GM19324 (cell line): Measurements from ENCODE around the gene RELL1.

ENCODE experiments used
- ATAC-seq: cut with Tn5 transposase; IDR thresholded peaks from one replicate; pipeline ENCODE4 v1.9.1; 2021; ENCODE audit warnings: mild to moderate bottlenecking, moderate library complexity; ENCODE audit not compliant: unreplicated experiment, low FRiP score

The RELL1 gene

DNA sequence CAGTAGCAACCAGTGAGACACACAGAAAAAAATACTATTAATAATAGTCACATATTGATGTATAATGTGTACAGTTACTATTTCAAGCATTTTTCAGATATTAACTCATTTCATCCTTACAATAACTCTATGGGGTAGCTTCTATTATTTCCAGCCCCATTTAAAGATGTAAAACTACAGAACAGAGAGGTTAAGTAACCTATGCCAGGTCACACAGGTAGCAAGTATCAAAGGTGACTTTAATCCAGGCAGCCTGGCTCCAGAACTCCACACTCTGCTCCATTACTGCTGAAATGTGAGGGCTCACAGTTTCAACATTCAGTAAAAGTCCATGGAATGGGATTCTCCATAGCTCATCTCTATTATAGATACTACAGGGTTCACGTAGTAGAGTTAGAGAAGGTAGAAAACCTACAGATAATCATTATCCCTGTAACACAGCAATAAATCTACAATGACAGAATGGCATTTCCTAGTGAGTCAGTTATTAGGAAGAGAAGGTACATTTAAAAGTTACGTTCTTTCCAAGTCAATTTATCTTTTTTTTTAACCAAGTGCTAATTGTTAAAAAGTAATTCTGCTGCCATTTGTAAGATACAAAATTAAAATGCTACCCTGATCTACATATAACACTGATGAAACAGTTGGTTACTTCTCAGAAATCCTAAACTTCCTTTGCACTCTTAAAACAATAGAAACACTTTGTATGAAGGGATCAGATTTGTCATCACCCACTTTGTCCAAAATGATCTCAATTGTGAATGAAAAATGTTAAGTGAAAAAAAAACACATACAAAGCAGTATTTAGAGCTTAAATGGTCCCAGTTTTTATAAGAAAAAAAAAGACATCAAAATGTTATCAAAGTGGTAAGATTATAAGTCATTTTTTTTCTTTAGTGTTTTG, 18.7 kb downstream of the RELL1 start:
- no peak for ATAC-seq

DNA sequence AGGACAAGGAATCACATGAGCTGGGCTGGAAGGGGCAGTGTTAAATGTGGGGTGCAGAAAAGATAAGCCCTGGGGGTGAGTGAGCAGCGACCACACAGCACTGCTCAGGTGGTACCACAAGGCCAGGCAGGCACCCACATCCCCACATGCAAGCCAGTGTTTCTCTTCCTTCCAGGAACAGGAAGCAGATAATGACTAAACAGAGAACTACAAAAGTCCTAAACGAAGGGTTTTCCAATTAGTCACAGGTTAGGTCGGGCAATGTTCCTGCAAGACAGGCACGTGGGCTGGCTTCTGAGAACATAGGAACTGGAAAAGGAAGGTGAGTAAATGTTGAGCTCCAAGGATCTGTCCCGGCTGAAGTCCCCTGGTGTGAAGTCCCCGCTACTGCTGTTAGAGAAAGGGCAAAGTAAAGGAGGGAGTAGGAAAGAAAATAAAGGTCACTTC, 19.5 kb downstream of the RELL1 start:
- no peak for ATAC-seq

DNA sequence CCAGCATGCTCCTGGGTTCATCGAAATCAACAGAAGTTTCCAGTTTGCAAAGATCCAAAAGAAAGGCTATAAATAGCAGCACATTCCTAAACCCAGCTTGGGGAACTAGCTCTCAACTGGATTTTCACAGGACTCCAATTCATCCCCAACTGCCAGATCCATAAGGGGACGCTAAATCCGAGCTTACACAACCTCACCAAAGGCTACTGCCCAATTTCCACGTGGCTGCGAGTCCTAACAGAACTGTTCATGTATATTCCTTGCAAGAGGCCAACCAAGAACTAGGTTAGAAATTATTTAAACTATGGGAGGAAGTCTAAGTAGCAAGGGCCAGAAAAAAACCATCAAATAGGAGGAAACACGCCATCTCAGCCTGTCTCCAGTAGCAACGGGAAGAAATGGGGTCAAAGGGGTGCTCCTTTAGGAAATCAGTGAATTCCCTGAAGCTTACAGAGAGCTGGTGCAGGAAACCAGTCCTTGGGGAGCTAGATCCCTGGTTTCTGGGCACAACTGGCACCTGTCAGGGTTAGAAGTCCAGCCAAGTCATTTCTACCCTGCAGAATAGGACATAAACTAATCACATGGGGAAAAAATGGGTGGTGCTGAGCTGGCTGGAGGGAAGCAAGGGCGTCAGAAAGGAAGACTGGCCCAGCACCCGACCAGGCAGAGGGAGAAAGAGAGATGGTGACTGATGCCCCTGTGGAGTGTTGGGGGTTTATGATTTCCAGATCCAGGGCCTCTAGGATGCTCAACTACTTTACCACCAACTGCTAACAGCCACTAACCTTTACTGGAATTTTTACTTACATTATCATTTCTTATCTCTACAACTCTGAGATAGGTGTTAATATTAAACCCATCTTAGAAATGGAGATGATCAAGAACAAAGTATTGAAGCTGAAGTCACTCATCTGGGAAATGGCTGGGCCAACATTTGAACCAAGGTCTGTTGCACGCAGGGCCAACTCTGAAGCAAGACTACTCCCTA, 20.5 kb downstream of the RELL1 start:
- no peak for ATAC-seq

DNA sequence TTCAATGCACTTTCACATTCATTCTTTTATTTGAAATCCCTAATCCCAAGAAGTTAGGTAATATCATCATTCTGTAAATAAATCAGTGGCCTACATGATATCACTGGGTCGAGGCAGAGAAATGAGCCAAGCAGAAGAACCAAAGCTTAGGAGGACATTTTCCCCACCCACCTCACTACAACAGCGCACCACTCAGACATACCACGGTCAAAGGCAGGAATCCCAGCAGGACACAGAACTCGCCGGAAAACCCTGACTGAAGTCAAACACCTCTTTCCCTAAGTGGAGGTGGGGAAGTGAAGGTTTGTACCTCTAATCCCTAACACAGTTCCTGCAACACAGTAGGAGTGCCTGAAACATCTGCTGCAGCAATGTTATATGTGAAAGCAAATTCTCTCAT, 21.5 kb downstream of the RELL1 start:
- ATAC-seq: no peak

DNA sequence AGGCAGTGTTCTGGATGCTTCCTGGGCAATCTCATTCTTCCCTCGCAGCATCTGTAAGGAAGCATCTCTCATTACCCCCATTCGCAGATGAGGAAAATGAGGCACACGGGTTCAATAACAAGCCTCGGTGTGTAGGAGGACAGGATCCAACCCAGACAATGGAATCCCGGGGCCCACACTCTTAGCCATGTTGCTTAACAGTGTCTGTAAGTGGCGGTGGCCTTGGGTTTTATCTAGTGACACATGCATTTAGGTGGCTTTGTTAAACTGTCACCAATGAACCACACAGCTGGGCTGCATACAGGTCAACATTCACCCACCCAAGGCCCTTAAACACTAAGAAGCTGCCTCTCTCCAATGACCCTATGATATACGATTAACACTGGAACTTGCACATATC, 22.6 kb downstream of the RELL1 start:
- no peak for ATAC-seq

DNA sequence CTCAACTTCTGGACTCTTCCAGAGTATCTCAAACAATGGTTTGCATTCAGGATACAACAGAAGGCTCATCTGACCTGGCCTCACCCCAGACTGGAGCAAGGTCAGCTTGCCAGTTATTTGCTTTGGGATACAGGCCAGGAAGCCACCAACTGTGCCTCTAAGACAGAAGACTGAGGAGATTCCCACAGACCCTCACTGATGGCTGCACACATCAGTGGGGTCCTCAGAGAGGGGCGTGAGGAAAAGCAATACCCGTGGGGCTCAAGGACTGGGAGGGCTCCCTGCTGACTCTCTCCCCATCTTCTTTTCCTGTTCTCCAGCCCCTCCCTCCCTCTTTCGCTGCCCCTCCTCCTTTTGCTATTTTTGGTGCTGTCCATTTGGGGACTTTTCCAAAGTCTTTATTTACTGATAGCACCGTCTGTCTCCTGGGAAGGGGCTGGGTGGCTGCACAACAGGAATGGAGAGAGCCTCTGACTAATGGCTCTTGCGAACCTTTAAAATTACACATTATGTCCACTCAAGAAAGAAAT, 23.2 kb downstream of the RELL1 start:
- no peak for ATAC-seq

DNA sequence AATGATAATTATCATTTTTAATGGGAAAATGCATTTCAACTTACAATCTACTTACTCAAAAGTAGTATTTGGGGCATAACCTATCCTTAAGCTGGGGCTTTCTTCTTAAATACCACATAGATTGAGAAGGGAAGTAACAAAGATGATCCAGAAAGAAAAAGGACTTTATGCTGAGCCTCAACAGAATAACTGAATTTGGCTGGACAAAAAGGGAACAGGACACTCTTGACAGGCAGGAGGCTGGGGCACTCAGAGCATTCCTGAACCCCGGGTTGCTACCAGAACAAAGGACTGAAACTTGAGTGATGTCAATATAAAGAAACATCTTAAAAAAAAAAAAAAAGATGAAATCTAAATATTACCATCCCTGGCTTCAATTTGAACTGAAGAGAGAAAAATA, 23.9 kb downstream of the RELL1 start:
- ATAC-seq: no peak

DNA sequence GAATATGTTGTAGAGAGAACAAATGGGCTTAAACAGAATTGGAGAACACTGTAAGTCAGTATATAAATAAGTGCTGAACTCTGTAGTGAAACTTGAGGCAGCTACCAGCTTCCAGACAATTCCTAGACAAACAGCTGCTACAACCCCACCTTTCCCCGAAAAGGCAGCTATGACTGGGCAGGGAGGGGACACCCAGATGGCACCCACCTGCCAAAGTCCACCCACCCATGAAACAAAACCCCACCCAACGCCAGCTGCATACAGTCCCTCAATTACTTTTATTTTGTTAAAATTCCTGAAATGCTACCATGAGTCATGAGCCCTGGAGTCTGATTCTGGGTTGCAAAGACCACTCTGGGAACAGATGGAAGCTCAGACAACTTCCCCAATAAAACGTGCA, 24.4 kb downstream of the RELL1 start:
- ATAC-seq: no peak

DNA sequence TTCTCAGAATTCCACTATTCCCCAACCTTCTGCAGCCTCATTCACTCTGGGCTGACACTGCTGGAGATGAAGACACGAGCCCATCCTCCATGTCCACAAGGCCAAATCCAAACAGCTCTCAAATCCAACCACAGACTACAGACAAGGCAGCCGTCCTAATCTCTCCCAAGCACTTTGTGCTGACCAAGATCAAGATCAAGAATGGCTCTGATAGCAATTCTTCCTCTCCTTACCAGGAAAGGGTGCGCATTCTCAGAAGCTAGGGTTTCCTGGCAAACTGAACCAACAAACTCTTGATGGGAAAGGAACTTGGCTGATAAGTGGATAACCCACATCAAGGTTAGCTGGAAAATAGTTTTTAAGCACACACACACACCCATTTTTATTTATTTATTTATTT, 26.5 kb downstream of the RELL1 start:
- no peak for ATAC-seq

DNA sequence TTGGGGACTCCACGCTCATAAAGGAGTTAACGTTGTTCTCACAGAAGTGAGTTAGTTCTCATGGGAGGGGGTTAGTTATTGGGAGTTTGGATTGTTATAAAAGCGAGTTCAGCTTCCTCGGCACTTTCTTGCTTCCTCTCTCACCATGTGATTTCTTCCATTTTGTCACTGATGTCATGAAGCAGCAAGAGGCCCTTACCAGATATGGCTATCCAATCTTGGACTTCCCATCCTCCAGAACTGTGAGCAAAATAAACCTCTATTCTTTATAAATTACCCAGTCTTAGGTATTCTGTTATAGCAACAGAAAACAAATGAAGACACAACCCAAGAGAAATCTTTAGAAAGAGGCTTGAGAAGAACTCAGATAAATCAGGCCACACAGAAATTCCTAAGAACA, 29.5 kb downstream of the RELL1 start:
- ATAC-seq: no peak

DNA sequence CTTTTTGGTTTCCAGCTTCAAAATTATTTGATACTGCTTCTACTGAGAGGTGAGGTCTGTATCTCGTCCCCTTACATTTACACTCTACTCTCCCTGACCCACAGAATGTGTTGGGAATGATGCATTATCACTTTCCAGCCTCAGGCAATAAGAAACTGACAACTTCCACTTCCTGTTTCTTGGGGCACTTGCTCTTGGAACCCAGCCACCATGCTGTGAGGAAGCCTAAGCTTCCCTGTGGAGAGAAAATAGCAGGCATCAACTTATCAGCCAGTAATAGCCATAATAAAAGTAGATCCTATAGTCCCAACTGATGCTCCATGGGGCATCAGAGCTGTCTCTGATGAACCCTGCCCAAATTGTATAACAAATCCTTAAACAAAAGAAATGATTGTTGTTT, 32.6 kb downstream of the RELL1 start:
- ATAC-seq: no peak

DNA sequence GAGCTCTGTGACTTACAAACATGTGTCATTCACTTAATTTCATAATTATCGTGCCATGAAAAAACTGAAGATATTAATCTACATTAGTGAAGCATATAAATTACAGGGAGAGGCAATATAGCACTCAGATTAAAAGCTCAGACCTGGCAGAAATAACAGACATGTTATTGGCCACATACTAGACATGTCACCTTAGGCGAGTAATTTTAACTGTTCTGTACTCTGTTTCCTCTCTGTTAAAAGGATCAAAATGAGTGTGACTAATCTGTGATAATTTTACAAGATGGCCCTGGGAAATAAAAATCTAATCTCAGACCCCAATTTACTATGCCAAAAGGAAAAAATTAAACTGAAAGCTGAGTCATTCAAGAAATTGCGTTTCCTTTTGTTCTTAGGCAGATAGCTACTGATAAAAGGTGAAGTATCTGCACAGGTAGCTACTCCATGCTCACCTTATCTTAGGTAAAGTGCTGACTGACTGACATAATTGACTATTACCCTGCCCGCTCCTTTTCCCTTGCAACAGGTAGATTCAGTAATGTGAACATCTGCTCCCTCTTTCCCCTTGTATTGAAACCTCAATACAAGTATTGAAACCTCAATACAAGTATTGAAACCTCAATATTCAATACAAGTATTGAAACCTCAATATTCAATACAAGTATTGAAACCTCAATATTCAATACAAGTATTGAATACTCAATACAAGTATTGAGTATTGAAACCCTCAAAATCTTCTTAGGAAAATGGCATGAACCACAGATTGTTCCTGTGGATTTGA, 33.2 kb downstream of the RELL1 start:
- no peak for ATAC-seq

DNA sequence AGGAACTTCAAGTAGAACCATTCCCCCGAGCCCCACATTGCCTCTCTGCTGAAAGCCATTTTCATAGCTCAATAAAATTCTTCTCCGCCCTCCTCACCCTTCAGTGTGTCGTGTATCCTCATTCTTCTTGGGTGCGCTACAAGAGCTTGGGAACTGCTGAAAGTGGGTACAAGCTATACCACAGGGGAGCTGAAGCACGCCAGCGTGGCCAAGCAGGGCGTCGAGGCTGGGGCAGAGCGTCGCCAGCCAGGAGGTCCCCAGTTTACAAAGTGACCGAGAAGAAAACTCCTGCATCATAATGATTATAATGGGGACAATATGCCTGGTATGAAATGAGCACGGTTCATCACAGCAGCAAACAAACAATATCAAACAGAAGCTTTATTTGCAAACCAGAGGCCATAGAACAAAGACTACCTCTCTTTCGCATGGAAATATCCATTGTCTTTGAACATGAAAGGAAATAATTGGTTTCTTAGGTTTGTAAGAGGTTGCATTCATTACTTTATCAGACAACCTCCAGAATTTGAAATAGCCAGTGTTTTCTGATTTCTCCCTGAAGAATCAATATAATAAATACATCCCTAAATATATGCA, 34.3 kb downstream of the RELL1 start:
- ATAC-seq: no peak

DNA sequence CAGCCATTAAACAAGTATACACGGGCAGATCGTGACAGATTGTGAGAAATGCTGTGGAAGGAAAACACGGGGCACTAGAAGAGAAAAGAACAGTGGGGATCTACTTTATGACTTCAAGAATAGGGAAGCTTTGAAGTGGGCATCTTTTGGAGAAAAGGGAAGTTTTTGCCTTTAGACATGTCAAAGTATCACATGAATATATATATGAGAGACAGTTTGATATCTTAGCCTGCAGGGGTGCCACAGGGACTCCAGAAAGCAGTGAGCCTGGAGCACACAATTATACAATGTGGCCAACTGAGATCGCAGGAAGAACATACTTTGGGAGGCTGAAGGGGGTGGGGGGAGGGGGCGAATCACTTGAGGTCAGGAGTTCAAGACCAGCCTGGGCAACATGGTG, 35.7 kb downstream of the RELL1 start:
- no peak for ATAC-seq

DNA sequence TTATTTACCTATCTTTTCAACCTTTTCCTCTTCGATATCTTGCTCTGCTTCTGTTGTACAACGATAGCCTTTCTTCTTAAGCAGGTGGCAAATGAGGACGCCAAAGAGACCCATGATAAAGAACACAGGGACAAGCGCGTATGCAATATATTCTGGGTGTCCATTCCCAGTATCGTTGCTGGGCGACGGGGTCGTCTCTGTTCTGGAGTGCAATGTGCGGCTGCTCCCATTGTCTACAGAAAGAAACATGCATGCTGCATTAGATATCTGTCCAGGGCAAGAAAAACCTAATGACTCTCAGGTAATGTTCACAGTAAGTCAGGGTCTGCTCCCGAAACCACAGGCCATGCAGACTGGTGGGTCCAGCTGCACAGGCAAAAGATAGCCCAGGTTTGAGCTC, 36.9 kb downstream of the RELL1 start:
- ATAC-seq: no peak

DNA sequence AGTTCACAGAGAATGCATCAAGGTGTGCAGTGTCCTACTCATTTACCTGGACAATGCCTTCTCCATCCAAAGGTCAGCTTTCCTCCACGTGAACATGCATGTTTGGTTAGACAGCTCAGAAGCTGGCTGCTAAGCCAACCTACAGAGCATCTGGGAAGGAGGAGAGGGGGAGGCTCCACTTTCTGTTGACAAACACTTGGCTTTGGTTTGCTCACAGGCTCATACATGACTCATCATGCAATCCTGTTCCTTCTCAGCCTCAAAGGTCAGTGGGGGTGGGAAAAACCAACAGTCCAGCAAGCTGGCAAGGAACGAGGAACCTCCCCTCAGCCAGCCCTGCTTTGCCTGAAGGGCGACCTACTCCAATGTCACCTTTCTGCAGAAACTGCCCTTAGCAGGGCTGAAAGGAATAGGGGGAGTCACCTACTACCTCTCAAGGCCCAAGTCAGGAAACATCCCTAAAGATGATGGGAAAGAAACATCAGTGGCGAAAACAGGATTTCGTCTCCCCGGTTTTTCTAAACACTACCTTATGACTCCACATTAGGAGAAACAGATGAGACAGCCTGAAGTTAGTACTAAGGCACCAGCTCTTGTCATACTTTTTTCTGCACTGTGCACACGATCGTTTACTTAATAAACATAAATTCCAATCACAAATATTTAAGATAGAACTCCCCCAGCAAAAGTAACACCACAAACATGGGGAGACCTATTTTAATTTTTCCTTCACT, 37.9 kb downstream of the RELL1 start:
- no peak for ATAC-seq

DNA sequence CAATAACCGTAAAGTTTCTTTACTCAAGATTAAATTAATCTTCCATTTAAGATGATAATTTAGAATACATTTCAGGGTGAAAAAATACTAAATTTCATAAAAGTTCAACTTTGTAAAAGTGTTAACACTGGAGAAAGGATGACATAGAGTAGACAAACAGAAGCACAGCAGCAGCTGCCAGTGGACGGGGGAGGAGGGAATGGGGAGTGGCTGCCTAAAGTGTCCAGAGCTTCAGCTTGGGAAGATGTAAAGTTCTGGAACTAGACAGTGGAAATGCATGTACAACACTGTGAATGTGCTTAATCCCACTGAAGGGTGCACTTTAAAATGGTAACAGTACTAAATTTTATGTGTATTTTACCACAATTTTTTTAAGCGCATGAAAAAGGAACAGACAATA, 39.9 kb downstream of the RELL1 start:
- no peak for ATAC-seq

DNA sequence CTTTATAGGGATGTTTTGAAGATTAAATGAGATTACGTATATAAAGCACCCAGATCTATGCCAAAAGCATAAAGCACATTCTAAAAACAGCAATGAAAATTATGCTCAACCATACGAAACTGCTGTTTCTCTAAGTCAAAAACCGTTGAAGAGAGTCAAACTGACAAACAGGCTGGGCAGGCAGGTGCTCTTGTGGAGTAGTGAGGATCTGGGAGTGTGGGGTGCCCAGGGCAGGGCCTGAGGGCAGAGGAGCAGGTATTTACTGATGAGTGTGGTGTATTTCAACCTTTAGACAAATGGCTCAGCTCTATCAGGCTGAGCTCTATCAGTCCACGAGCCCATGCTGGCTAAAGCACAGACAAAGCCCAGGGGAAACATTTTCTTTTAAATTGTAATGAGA, 40.4 kb downstream of the RELL1 start:
- no peak for ATAC-seq

DNA sequence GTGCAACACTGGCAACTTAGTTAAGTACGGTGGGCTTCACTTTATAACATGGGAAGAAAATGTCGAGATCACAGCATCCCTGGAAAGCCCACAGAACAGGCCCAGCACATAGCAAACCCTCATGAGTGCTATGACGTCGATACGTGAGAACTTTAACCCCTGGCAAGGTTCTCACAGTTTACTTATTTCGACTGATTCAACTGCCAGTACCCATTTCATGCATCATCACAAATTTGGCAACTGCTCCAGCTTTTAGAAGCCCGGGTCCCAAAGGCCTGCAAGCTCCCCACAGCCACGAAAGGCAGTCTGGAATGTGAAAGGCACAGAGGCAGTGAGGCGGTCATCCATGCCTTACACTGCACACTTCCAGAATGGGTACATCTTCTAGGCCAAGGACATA, 41.2 kb downstream of the RELL1 start:
- ATAC-seq: no peak
